Activated CD8-positive, alpha-beta memory T cell treated with anti-CD3 and anti-CD28 coated beads for 24 hours (primary cell): ENCODE measurements around the gene DEUP1.
"Not testable (repeated sequence)": the region's sequence is repeated elsewhere in the genome, so short reads cannot be mapped to it uniquely, and the experiment has no call there.

Source experiments
- DNase-seq: peaks from one replicate; pipeline ENCODE4 v3.0.0-alpha.2; 2020

DEUP1 gene, protein sequence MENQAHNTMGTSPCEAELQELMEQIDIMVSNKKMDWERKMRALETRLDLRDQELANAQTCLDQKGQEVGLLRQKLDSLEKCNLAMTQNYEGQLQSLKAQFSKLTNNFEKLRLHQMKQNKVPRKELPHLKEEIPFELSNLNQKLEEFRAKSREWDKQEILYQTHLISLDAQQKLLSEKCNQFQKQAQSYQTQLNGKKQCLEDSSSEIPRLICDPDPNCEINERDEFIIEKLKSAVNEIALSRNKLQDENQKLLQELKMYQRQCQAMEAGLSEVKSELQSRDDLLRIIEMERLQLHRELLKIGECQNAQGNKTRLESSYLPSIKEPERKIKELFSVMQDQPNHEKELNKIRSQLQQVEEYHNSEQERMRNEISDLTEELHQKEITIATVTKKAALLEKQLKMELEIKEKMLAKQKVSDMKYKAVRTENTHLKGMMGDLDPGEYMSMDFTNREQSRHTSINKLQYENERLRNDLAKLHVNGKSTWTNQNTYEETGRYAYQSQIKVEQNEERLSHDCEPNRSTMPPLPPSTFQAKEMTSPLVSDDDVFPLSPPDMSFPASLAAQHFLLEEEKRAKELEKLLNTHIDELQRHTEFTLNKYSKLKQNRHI

GRCh38 chr11:93330446-93330984 is at the start of gene DEUP1:
Gene DEUP1 (plus strand): TSS chr11:93330742. CDS start chr11:93332260, 1,518 bp downstream.
- DNase-seq, result peak; percentile 56

GRCh38 chr11:93285430-93285829 is 45.1 kb upstream of the DEUP1 start:
- no peak for DNase-seq

GRCh38 chr11:93287434-93287833 is 43.1 kb upstream of the DEUP1 start:
- DNase-seq, result no peak

- no peak for DNase-seq
Measured at GRCh38 chr11:93288079-93288478, 42.5 kb upstream of the DEUP1 start.

GRCh38 chr11:93288767-93289166 is 41.8 kb upstream of the DEUP1 start:
- no peak for DNase-seq

DNA sequence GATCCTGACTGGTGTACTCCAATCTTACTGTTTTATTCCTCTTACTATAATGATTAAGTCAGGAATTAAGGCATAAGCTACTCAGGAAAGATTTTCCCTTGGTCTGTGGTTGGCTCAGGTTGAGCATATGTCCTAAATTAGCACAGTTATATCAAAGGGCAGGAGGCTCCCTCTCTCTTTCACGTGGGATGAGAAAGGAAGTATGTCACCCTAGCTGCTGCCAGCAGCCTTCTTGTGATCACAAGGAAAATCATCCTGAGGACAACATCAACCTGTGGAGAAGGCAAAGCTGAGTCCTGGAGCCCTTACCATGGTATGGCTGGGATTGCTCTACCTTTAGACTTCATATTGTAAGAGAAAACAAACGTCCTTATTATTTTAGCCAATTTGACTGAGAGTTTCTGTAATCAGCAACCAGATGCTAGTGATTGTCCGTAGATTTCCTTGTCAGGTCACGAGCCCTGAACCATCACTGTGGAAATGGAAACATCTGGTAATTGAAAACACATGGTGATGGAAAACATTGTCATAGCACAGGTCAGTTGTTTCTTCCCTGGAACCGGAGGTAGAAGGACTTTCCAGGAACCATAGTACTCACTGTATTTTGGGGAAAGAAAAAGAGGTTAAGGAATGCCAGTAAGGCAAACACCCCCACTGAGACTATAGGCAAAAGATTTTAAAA is 40.6 kb upstream of the DEUP1 start:
- DNase-seq, result no peak

DNA sequence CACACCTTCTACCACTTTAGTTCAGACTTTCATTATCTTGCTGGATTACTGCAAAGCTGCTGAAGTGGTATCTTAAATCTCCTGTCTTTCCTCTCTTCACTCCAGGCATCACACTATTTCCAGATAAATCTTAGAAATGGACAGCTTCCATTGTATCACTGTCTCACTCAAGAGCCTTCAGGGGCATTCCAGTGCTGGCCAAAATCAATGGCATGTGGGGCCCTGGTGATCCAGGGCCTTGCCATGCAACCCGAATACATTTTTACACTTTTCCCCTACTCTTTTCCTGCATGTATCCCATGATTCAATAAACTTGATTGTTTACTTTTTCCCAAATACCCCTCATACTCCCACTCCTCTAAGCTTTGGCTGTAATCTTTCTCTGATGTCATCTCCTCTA is 39.4 kb upstream of the DEUP1 start:
- DNase-seq, result no peak

- DNase-seq, result no peak
Measured at GRCh38 chr11:93291898-93292297, 38.6 kb upstream of the DEUP1 start.

GRCh38 chr11:93295921-93296575 is 34.5 kb upstream of the DEUP1 start:
- no peak for DNase-seq

DNA sequence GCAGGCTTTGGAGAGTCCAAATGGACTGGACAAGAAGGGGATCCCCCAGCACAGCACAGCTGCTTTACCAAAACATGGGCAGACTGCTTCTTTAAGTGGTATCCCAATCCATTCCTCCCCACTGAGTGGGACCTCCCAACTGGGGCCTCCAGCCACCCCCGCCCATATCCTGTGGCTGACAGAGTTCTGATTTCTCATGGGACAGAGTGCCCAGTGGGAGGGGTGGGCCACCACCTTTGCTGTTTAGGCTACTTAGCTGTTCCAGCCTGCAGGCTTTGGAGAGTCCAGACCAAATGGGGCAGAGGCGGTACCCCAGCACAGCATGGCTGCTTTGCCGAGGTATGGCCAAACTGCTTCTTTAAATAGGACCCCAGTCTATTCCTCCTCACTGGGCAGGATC is 26.9 kb upstream of the DEUP1 start:
- DNase-seq, result no peak

DNA sequence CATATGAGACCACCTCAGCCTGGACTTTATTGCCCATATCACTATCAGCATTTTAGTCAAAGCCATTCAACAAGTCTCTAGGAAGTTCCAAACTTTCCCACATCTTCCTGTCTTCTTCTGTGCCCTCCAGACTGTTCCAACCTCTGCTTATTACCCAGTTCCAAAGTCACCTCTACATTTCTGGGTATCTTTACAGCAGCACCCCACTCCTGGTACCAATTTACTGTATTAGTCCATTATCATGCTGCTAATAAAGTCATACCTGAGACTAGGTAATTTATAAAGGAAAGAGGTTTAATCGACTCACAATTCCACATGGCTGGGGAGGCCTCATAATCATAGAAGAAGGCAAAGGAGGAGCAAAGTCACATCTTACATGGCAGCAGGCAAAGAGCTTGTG is 16.1 kb upstream of the DEUP1 start:
- DNase-seq, result not testable (repeated sequence)

DNA sequence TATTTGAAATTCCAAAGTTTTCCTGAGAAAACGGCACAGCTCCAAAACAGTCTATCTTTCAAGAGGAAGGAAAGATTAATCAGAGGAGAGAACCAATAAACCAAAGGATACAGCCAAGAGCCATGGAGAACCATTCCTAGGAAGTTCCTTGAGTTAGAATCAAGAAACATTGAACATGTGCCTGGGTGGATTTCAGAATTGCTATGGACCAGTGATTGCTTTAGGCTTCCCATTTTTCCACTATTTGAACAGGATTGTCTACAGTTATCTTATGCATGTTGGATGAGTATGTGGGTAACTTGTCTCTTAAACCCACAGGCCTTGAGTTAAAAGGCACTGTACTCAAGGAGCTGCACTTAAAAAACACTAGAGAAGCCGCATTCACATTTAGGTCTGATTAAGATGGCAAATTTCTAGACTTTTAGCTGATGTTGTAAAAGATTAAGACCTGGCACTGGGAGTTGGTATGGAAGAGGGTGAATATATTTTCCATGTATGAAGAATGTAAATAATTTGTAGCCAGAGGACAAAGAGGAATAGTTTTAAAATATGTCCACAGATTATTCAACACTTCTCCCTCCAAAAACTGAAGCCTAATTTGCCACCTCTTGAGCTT is 11.2 kb upstream of the DEUP1 start:
- no peak for DNase-seq

DNA sequence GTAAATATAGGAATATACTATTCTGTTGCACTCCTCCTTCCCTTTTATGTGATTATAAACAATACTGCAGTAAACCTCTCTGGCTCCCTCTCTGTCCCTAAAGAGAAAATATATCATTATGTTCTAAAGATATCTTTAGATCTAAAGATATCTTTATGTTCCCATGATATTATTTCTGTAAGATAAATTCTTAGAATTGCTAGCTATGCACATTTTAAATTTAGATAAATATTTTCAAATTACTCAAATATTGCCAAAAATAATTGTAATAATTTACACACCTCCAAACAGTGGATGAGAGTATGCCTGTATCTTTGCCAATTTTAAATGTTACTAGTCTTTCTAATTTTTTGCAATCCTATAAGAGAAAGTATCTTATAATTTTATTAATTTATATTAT is 10.3 kb upstream of the DEUP1 start:
- no peak for DNase-seq

GRCh38 chr11:93322207-93322606 is 8.3 kb upstream of the DEUP1 start:
- no peak for DNase-seq

- DNase-seq, result no peak
Measured at GRCh38 chr11:93323747-93324146, 6.8 kb upstream of the DEUP1 start.

DNA sequence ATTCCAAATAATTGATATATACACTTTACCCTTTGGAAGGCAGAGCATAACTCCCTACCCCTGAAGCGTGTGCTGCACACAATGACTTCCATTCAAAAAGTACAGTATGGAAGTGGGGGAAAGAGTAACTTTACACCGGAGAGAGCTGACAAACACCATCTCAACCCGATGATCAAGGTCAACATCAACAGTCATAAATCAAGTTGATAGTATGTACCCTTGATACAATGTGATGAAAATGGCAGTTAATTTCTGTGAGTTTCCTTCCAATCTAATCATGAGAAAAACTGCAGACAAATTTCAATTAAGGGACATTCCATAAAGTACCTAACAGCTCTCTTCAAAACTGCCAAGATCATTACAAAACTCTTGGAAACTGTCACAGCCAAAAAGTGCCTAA is 6.0 kb upstream of the DEUP1 start:
- no peak for DNase-seq

DNA sequence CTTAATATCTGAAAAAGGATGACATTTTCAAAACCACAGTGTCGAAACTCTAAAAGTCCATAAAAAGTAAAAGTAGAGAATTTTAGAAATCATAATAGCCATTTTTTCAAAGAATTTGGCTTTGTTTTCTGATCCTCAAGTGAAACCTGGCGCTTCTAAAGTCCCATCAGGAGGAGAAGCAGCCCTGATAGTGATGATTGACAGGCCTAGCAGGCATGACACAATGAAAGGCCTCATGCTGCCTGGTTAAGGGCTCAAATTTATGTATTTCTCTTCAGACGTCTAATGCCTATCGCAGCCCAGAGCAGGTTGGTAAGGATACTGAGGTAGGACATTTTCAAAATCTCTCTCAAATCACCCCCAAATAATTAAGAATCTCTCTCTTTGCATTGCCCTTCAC is 3.9 kb upstream of the DEUP1 start:
- no peak for DNase-seq

DNA sequence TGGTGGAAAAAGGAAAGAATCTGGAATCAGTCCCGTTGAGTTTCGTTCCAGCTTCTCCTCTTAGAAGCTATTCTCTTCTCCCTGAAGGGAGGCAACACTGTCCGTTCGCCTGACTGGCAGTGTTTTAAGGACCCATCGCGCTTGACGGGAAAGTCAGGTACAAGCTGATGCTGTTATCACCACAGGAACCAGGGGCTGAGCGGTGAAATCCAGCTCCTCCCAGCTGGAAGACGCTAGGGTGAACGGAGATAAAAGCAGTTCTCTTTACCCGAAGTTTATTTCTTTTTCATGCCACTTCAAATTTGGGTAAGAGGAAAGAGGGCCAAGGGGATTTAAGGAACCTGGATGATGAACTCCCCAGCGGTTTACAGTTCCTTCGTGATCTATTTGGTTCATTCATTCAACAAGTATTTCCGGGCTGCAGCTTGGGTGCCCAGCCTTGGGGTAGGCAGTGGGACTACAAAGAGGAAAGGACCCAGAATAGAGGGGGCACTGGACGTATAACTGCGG is 551 bp upstream of the DEUP1 start:
- DNase-seq, result no peak

- DNase-seq, result no peak
Measured at GRCh38 chr11:93340223-93340622, 9.7 kb downstream of the DEUP1 start.

DNA sequence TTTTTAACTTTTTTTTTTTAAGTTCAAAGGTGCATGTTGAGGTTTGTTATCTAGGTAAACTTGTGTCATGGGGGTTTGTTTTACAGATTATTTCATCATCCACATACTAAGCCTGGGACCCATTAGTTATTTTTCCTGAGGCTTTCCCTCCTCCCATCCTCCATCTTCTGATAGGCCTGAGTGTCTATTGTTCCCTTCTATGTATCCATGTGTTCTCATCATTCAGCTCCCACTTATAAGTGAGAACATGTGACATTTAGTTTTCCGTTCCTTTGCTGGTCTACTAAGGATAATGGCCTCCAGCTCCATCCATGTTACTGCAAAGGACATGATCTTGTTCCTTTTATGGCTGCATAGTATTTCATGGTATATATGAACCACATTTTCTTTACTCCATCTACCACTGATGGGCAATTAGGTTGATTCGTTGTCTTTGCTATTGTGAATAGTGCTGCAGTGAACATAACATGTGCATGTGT is 14.4 kb downstream of the DEUP1 start:
- DNase-seq, result no peak

DNA sequence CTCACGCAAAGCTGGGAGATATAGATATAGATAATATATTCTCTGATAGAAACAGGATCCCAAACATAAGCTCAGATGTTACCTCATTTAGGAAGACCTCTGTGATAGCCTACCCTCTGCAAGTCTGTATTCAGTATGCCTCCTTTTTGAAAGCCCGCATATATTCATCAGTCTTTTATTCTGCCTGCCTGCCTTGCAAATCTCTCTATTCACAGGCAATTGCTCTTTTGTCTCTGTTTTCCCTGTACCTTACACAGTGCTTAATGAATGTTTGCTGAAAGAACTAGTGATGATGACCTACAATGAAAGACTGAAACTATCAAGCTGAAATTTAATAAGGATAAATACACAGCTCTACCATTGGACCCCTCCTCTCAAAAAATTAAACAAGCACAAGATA is 18.4 kb downstream of the DEUP1 start:
- no peak for DNase-seq

DNA sequence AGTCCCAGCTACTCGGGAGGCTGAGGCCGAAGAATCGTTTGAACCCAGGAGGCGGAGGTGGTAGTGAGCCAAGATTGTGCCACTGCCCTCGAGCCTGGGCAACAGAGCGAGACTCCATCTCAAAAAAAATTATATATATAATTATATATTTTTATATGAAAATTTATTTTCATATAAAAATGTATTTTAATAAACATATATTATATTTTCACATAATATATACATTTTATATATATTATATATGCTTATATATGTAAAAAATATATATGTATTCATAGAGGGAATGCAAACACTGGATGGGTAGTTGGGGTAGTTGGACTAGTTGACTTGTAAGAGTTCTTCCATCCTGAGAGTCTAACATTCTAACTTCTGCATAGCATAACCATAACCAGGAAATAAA is 20.3 kb downstream of the DEUP1 start:
- no peak for DNase-seq
